ENCODE results near the gene CELF2.

Gene CELF2

DNA sequence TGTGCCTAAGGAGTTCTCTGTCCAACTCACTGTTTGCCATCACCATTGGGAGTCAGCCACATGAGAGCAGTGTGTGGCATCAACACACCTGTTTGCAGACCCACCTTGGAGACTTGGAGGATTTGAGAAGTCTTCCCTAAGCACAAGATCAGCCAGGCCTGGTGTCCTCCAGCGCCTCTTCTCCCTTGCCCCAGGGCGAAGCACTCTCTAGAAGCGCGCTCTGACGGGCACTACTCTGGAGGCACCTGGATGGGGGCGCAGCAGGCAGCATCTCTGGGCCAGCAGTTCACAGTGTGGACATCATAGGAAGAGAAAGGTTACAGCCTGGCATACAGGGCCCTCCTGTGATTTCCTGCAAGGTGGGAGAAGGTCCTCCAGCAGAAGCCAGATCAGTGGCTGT lies 289.3 kb downstream of the CELF2 start:
- no peak for DNase-seq

DNA sequence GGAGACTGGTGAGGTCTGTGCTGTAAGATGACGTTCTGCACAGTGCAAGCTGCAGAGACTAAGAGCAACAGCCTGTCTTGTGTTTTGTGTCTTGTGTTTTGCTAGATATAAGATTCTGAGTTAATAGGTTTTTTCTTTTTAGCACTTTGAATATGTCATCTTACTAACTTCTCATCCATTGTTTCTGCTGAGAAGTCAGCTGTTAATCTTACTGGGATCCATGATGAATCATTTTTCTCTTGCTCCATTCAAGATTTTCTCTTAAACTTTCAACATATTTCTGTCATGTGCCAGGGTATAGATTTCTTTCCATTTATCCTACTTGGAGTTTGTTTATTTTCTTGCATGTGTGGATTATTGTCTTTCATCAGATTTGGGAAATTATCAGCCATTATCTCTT lies 290.3 kb downstream of the CELF2 start:
- no peak for DNase-seq

DNA sequence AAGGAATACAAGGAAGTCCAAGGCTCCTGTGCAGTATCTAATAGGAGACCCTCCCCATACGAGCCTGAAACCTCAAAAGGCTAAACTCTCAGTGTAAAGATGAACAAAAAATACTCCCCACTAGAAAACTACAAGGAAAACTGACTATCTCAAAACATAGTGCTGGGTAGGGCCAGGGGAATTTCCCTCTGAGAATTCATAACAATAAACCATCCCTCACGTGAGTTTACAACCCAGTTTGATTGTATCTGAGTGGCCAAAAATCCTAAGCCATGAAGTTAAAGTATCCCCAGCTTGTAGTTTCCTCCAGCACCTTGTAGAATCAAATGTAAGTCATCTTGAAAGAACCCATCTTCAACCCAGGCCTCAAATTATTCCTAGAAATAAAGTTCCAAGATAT lies 293.4 kb downstream of the CELF2 start:
- no peak for DNase-seq

DNA sequence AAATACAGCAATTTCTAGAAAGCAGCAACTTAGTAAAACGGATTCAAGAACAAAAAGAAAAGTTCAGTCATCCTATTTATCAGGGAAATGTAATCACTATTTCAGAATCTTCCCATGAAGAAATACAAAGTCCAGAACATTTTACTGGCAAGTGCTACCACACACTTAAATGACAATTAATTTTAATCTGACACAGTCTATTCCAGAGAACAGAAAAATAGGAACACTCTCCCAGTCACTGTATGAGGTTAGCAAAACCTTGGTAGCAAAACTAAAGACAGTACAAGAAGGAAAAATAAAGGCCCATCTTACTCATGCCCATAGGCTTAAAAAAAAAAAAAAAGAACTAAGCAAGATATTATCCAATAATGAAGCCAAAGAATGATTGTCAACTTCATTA lies 295.8 kb downstream of the CELF2 start:
- DNase-seq = no peak

DNA sequence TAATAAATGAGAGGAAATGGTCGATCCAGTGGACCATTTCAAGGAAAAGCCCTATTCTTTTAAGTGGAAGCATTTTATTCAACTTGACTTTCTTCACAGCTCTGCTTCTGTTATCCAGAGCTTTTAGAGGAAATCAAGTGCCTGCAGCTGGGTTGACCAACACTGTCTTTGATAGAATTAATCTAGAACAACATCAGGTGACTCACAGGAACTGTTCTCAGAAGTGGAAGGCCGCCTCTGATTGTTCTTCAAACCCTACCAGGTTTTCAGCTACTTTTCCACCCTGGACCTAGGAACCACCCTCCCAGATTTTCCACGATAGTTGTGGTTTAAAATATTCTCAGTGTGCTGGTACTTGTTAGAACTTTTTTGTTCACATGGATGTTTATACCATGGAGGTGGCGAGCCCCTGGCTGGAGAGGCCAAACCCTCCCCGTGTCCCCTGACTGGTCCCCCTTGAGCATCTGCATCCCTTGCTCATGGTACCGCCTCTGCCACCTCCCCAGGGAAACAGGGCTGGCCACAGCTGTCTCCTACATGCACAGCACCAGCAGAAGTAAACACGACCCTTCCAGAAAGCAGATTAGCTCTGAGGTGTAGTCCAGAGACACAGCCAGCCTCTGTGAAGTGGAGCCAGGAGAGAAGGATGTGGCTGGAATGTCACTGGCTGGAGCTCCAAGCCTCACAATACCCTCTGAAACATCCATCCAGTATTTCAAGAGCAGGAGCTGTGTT lies 300.4 kb downstream of the CELF2 start:
- no peak for DNase-seq

DNA sequence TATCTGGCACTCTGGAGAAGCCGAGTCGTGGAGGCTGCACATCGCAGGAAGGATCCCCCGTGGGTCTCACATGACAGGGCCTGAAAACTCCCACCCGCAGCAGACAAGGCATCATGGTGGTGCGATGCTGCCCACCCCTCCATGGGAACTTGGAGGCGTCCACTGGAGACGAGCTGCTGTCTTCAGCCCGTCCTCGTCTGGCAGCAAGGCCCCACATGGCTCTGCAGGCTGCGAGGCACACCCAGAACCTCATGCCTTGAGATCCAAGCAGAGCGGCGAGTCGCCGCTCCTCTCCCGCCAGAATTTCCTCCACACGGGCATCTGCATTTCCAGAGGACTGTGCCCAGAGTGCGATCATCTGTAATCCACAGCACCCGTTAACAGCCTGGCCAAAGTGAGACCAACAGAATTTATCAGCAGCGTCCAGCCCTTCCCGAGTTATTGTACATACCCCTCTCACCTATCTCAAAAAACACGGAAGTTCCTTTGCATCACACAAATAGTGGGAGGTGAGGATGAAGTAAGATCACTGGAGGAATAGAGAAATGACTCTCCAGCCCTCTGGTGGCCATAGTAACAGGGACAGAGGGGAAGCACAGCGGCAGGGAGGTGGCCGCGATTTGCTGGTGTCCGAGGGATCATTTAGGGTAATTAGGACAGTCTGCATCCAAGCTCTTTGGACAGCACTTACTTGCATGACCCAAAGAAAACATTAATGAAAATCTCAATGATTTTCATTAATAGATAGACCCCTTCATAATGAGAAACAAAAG lies 301.3 kb downstream of the CELF2 start:
- DNase-seq = no peak

DNA sequence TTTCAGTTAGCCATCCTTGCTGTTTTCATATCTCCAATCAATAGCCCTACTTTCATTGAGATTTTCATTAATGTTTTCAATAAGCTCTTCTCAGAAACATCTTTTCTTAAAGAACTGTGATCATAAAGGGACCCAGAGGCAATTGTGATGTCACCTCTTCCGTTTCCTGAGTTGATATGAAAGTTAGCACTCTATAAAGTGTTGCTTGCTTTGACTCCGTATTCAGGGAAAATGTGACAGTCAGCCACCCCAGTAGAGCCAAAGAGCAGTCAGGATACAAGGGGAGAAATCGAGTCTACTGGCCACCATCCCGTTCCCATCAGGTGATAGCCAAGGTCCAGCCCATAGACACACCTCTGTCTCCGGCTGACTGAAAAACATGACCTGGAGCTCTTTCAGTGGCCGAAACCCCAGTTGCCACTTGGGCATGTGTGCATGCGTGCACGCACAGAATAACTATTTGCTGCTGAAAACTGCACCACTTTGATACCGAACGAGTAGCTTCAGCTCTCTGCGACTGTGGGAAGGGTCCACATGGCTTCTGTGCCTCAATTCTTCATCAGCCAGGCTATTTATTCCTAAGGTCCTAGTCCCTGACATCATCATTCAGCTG lies 302.4 kb downstream of the CELF2 start:
- no peak for DNase-seq

DNA sequence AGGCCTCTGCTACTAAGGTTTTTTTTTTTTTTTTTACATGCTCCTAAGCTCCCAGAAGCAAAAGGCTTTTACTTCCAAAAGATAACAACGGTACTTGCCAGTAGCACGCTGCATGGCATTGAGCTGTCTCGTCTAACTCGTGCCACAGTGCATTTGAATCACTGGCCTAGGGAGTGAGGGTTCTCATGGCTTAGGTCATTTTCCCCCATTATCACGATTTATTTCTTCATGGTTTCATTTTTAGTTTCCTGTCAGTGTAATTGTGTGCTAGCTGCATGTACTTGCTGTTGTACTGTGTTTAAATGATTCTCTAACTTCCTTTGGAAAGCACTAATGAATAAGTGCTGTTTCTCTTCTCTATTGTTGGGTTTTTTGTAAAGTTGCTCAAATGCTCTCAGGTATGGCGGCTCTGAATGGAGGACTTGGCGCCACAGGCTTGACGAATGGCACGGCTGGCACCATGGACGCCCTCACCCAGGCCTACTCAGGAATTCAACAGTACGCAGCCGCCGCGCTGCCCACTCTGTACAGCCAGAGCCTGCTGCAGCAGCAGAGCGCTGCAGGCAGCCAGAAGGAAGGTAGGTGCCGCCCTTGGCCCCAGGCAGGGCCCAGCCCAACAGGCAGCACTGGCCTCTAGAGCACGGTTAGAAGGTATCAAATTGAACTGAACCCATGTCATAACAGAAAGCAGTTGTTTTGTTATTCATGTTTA lies 303.3 kb downstream of the CELF2 start:
- DNase-seq = no peak

DNA sequence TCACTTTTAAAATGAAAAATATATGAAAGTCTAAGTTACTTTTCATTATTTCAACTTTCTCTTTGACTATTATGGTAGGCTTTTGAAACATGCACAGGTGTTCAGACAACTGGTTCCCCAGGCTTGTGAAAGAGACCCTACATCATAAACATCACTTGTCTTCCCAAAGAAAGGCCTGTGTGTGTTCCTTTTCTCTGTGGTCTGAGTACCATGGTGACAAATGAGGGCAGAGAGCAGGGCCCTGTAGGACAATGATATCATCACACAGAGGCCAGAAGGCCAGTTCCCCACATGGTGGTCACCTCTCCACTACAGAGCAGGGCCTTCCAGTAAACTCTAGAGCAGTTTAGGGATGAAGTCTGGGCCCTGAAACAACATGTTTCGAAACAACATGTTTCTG lies 305.0 kb downstream of the CELF2 start:
- no peak for DNase-seq

DNA sequence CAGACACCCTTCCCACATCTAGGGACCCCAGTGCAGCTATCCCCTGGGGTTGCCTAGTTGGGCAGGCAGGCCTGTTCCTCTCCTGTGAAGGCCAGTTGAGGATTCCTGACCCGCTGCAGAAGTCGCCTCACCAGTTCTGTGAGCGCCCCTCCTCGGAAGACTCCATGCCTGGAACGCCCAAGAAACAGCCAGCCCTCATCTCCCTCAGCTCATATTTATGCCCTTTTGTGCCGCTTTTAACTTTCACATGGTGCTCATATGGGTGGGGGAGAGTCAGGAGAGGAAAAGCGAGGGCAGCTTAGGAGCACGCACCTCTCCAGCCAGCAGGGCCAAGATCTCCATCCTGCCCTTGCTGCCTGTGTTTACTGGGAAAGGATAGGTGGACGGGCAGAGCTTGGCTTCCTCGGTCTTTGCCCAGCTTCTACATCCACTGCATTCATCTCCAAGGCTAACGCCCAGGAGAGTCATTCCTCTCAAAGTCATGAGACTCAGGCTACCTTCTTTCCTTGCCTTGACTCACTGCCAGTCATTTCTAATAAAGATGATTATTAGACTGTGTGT lies 307.2 kb downstream of the CELF2 start:
- DNase-seq = no peak

DNA sequence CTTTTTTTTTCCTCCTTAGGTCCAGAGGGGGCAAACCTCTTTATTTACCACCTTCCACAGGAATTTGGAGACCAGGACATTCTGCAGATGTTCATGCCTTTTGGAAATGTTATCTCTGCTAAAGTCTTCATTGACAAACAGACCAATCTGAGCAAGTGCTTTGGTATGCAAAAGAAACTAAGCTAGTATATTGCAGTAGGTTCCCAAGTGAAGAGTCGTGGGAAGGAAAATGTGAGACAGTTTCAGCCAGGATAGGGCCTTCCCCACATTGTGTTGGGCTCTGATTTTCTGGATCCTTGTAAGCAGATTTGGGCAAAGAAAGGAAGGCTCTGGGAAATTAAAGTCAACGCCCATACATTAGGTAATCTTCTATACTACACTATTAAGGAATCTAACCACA lies 308.1 kb downstream of the CELF2 start:
- DNase-seq = no peak

DNA sequence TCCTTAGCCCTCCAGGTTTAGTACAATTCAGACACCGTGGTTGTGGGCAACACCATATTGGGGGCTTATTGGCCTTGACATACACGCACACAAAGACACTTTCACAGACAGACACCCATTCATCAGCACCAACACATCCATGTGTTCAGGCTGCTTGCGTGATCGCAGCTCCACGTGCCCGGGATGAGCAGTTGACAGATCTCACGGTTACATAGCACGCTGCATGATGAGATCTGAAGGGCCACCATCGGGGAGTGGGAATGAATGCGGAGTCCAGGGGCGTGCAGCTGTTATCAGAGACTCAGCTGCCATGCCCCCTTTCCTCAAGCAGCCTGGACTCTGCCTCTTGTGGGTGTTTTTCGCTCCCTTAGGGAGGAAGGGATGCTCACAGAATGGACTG lies 308.6 kb downstream of the CELF2 start:
- no peak for DNase-seq

DNA sequence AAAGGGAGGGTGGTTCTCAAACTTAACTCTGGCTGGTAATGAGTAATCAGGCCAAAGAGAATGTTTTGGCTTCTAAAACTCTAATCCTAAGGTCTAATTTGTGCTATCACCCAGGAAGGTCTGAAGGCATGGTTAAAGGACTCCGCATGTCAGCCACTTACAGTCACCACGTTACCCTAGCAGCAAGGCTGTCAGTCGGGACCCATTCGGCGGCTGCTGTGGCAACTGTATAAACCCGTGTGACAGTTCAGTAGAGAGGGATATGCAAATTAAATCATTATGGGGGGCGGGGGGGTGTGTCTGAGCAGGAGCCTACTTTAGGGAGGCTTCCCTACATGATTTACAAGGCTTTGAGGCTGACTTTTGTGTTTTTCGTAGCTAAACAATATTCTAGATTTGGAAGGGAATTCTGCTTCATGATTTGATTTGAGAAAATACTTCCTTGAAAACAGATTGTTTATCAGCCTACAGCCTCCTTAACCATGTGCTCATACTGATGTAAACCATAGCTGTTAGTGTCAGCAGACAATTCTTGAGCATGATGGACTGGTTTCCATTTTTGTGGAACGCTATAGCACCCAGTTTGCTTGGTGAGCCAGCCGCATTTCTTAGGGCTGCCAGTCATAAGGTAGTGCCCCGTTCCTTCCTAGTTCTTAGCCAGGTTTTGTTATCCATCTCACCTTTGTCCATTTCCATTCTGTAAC lies 309.4 kb downstream of the CELF2 start:
- no peak for DNase-seq

DNA sequence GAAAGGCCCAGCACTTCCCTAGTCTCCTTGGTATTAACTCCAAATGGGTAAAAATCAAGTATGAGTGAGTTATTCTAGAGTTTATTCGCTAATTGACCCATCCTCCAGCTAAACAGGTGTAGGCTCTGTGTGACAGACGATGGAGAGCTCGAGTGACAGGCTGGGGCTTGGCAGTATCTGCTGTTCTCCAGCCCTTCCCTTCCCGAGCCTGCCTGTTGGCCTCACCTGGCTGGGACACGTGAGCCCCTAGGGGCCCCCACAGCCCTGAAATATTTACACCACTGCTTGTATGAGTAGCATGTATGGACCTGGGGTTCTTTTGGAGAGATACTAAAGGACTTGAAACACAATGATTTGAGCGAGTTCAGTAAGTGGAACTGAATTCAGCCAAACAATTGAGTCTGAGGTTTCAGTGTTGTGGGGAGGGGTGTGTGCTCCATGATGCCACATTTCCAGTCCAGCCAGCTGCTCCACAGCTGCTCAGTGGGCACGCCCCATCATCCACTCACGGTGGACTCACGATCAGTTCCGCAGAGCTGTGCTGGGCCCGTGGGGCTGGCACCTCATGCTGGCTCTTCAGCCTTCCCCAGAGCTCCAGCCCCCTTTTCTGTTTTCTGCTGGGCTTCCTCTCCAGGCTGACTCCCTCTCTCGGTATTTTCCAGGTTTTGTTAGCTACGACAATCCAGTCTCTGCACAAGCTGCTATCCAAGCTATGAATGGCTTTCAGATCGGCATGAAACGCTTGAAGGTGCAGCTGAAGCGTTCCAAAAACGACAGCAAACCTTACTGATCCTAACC lies 310.8 kb downstream of the CELF2 start:
- no peak for DNase-seq

DNA sequence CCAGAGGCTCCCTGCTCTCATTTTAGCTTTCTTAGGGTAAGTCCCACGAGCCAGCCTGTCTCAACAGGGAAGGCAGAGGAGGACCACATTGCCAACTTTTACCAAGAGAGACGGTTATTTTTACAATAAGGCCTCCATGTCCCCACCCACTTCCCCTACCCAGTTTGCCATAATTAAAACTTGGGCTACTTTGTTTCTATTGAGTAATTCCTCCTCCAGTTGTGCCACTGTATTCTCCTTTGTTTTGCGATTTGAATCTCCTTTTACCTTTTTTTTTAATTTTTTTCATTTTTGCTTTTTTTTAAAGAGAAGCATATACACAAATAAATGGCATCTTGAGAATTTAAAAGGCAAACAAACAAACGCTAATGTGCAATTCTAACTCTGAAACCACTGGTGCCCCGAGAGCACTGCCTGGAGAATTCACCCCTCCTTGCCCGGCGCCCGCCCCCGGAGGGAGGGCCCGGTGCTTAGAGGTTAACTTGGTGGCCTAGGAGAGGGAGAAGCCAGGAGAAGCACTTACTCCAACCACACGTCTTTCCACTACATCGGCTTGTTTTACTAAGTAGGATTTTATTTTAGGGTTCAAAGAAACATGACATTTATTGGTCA lies 311.5 kb downstream of the CELF2 start:
- no peak for DNase-seq

DNA sequence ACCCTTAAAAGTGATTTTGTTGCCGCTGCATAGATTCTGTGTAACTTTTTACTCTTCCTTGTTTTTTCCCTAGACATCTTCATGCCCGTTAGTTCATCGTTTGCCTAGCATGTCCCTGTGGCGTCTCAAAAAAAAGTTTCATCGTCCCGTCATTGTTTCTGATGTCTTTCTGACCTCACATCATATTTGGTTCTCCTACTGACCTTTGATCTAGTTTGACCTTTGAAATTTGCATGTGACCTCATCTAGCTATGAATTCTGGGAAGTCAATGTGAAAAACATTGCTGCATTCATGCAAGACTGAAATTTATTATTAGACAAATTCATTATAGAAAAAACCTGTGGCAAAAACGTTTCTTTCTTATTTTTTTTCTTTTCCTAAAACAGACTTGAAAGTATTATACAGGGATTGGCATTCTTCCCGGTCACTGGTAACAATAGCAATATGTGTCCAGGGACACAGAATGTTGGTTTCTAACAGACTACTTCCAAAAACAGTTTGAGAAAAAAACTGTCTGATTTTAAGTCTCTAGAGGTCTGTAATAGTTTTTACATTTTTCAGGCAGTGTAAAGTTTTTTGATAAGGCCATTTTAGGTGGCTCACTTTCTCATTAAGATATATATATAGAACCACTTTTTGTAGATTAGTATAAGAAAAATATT lies 312.8 kb downstream of the CELF2 start:
- DNase-seq = no peak

DNA sequence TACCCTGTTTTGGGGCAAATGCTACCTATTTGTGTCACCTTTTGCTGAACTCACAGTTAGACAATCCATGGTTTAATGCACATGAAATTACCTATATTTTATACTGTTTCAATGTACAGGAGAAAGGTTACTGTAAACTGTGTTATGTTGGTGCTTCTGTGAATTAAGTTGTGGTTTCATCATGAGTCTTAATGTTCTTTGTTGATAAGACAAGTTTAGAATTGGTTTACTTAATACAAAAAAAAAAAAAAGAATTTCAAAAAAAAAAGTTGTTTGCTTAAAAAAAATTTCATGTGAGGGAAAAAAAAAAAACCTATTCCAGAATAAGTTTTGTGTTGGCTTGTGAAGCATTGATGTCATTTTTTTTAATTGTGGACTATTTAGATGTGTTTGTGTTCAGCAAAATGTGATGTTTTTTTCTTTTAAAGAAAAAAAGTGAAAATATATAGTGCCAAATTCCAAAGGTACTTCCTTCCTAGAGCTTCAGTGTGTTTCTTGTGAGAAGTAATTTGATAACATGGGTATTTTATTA lies 313.4 kb downstream of the CELF2 start:
- no peak for DNase-seq

DNA sequence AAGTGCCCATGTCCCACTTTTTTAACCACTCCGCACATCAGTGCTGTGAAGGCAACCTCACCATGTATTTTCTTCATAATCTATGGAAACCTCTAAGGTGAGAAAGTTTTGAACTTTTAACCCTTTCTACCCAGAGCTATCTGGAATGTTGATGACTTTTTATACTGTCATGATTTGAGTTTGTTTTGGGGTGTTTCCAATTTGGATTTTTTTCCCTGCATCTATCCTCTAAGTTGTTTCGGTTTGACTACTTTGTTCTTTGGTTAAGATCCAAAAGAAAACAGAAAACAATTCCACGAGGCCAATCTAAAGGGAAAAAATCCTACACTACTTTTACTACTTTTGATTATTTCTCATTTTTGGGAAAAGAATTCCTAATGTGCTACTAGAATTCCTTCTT lies 314.1 kb downstream of the CELF2 start:
- DNase-seq = no peak

DNA sequence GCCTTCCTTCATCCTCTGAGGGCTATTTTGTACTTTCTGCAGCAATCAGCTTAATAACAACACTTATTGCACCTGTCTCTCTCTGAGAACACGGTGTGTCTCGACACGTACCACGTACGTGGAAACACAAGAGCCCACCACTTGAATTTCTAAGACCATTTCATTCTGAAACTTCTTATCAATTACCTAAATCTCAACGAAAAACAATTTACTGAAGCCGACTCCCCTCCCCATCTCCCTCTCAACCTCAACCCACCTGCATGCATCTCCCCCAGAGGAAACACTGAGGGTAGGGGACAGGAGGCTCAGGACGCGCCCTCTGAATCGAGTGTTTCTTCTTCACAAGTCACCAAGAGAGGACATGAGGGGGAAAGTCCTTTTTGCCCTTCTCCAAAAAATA lies 315.2 kb downstream of the CELF2 start:
- DNase-seq = no peak

DNA sequence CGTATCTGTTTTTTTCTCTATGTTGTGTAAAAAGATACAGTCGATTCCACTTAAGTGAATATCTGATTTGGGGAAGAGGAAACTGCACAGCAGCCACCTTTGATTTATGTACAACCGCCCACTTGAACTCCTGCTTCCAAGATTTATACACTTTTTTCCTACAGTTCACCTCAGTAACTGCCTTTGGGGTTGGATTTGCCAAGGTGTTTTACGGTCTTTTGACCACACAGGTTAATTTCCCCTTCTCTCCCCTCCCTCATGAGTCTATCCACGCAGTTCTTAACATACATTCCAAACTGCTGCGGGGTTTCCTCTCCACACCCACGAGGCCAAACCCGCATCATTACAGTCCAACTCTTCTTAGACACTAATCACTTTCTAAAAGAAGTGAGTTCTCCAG lies 316.8 kb downstream of the CELF2 start:
- no peak for DNase-seq

Data from NCI-H1105 (cell line).